HepG2 (cell line): ENCODE results near the gene IZUMO4. TPM values are rescaled to one million over a fixed set of nuclear protein-coding genes. Genes with fewer than 3 reads are reported as not detected.

ENCODE experiments used
- CENPBD1 ChIP-seq: sonication (generic); formaldehyde crosslinking; IDR thresholded peaks from 2 replicates; pipeline ENCODE4 v1.8.0; 2022; ENCODE audit warnings: missing genetic modification reagents, low read depth, mild to moderate bottlenecking, borderline replicate concordance
- HDAC6 ChIP-seq: fragments of 200-600 bp; sonication (generic); IDR thresholded peaks from 2 replicates; pipeline ENCODE4 v1.7.0; 2017; ENCODE audit warnings: mild to moderate bottlenecking, antibody characterized with exemption, low read length, low read depth
- HNF1A ChIP-seq, 2 experiments: sonication (generic) in 1 of 2; formaldehyde crosslinking in 1 of 2; IDR thresholded peaks; 2 replicates each; pipeline versions ENCODE4 v1.4.0 to v1.6.1; 2016 to 2020; ENCODE audit warnings: borderline replicate concordance in 1 of 2, low read depth in 1 of 2, mild to moderate bottlenecking in 1 of 2, missing genetic modification reagents in 1 of 2
- NCOA1 ChIP-seq: sonication (generic); formaldehyde crosslinking; IDR thresholded peaks from 2 replicates; pipeline ENCODE4 v1.9.0; 2021; ENCODE audit warnings: missing genetic modification reagents
- NR3C1 ChIP-seq: sonication (generic); formaldehyde crosslinking; IDR thresholded peaks from 2 replicates; pipeline ENCODE4 v1.4.0; 2020; ENCODE audit warnings: missing genetic modification reagents
- SETDB1 ChIP-seq: sonication (generic); formaldehyde crosslinking; IDR thresholded peaks from 2 replicates; pipeline ENCODE4 v1.5.1; 2020; ENCODE audit warnings: missing genetic modification reagents, mild to moderate bottlenecking, borderline replicate concordance
- ZBTB34 ChIP-seq: sonication (generic); formaldehyde crosslinking; IDR thresholded peaks from 2 replicates; pipeline ENCODE4 v1.8.0; 2022; ENCODE audit warnings: mild to moderate bottlenecking, missing genetic modification reagents
- ZNF274 ChIP-seq: sonication (generic); formaldehyde crosslinking; IDR thresholded peaks from 2 replicates; pipeline ENCODE4 v1.5.1; 2020; ENCODE audit warnings: mild to moderate bottlenecking, missing genetic modification reagents
- ZNF441 ChIP-seq: sonication (generic); formaldehyde crosslinking; IDR thresholded peaks from 2 replicates; pipeline ENCODE4 v1.7.0; 2021; ENCODE audit warnings: missing genetic modification reagents, borderline replicate concordance
- ZNF83 ChIP-seq: sonication (generic); formaldehyde crosslinking; IDR thresholded peaks from 2 replicates; pipeline ENCODE4 v1.4.0; 2020; ENCODE audit warnings: missing genetic modification reagents, mild to moderate bottlenecking, borderline replicate concordance
- ZSCAN25 ChIP-seq: sonication (generic); formaldehyde crosslinking; IDR thresholded peaks from 2 replicates; pipeline ENCODE4 v1.8.0; 2022; ENCODE audit warnings: mild to moderate bottlenecking, missing genetic modification reagents
- polyA plus RNA-seq, 8 experiments: library from polyadenylated mRNA; depleted of rRNA in 3 of 8; stranded (reverse) in 7 of 8; unstranded in 1 of 8; fragments of >200 nt; fragmentation: Illumina TruSeq in 4 of 8; extraction: Trizol in 4 of 8; gene quantifications; 2 replicates each; pipeline versions ENCODE4 v1.2.1 to v1.2.3, GENCODE V29; 2011 to 2016; ENCODE audit warnings: low read depth in 4 of 8, missing spikeins in 1 of 8, mixed read lengths in 1 of 8; ENCODE audit not compliant: insufficient read depth in 1 of 8
- total RNA-seq, 5 experiments: library from RNA; depleted of rRNA; stranded (reverse); fragments of >200 nt; fragmentation: Illumina TruSeq; extraction: Trizol; gene quantifications; 2 replicates each; pipeline ENCODE4 v1.2.3, GENCODE V29; 2016; ENCODE audit warnings: low read depth in 1 of 5
- TF ChIP-seq, protein P1 (sequence below): sonication (generic); formaldehyde crosslinking; IDR thresholded peaks from 2 replicates; pipeline ENCODE4 v1.4.0; 2020; ENCODE audit warnings: missing genetic modification reagents

IZUMO4 gene
- total and polyA plus RNA-seq, 2 of the 13 experiments (the other 11 are each of a cell fraction or from before 2014, with no cell fraction given): 0.77 to 3.9 TPM

DNA sequence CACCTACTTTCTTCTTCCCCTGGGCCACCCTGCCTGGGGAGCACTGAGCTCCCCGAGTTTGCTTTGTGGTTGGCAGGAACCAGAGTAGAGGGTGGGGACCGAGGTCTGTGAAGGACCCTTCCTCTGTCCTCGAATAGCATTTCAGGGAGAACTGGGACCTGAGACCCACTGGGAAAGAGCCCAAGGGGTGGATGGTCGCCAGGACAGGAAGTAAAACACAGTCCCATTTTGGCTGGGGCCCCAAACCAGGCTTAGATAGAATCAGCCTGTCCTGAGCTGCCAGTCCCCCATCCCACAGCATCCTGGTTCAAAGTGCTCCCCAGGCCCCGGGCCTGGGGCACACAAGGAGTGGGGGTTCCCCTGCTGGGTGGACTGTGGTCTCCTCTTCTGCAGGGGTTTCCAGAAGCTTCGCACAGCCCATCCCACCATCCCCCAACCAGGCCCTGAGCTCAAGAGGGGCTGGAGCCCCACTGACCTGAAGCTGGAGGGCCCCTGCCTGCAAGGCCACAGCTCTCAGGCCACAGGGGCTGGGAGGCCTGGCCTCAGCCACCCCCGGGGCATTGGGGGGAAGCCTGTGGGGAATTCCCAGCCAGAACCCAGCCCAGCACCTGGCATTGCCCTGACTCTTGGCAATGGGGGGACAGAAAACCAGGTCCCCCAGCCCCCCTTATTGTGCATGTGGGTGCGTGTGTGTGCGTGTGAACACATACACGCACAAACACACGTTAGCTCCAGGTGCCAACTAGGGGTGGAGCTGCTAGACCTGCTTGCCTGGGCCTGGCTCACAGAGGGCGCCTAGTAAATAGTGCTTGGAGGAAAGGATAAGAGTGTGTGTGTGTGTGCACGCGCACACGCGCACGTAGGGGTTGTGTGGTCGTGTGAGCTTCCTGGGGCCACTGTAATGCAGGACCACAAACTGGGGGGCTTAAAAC, 44.7 kb upstream of the IZUMO4 start (continued):
- no peak for TF ChIP-seq ZNF274 (CRISPR knock-in tag)
- TF ChIP-seq, protein P1, sequence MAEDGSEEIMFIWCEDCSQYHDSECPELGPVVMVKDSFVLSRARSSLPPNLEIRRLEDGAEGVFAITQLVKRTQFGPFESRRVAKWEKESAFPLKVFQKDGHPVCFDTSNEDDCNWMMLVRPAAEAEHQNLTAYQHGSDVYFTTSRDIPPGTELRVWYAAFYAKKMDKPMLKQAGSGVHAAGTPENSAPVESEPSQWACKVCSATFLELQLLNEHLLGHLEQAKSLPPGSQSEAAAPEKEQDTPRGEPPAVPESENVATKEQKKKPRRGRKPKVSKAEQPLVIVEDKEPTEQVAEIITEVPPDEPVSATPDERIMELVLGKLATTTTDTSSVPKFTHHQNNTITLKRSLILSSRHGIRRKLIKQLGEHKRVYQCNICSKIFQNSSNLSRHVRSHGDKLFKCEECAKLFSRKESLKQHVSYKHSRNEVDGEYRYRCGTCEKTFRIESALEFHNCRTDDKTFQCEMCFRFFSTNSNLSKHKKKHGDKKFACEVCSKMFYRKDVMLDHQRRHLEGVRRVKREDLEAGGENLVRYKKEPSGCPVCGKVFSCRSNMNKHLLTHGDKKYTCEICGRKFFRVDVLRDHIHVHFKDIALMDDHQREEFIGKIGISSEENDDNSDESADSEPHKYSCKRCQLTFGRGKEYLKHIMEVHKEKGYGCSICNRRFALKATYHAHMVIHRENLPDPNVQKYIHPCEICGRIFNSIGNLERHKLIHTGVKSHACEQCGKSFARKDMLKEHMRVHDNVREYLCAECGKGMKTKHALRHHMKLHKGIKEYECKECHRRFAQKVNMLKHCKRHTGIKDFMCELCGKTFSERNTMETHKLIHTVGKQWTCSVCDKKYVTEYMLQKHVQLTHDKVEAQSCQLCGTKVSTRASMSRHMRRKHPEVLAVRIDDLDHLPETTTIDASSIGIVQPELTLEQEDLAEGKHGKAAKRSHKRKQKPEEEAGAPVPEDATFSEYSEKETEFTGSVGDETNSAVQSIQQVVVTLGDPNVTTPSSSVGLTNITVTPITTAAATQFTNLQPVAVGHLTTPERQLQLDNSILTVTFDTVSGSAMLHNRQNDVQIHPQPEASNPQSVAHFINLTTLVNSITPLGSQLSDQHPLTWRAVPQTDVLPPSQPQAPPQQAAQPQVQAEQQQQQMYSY: no peak
- 0 out of 2 replicates have a peak, but pooled peaks have one; percentile 33 for TF ChIP-seq NCOA1 (CRISPR knock-in tag)
- TF ChIP-seq CENPBD1 (CRISPR knock-in tag): no peak
- peak; percentile 51; the same call in 1 of the 2 replicates for TF ChIP-seq ZNF441 (CRISPR knock-in tag)
- TF ChIP-seq SETDB1 (CRISPR knock-in tag): no peak
- TF ChIP-seq ZNF83 (CRISPR knock-in tag): no peak
- peak; percentile 77; the same call in 1 of the 2 replicates for TF ChIP-seq ZBTB34 (CRISPR knock-in tag)
- no peak for TF ChIP-seq NR3C1 (CRISPR knock-in tag)
- TF ChIP-seq HNF1A (IDR thresholded peaks at IDR 0.05; ENCODE audit: low read depth): no peak
- TF ChIP-seq HNF1A (CRISPR knock-in tag; IDR thresholded peaks at IDR 0.05; ENCODE audit: borderline replicate concordance): no peak
- TF ChIP-seq HDAC6: no peak
- TF ChIP-seq ZSCAN25: no peak
